NCI-H1694 treated with DMSO at 0.1 percent for 48 hours (cell line): ENCODE measurements around the gene BMS1.
"Not testable (repeated sequence)": the region's sequence is repeated elsewhere in the genome, so short reads cannot be mapped to it uniquely, and the experiment has no call there.

ENCODE experiments used
- DNase-seq: peaks from one replicate; lab custom pipeline; 2025; lab: John Stamatoyannopoulos, UW

BMS1 gene

GRCh38 chr10:42782446-42783180 is at the start of gene BMS1:
Gene BMS1 (plus strand): TSS chr10:42782795. CDS start chr10:42784395, 1,600 bp downstream.
- DNase-seq = peak; percentile 86

GRCh38 chr10:42734536-42734935 is 48.1 kb upstream of the BMS1 start:
- no peak for DNase-seq

DNA sequence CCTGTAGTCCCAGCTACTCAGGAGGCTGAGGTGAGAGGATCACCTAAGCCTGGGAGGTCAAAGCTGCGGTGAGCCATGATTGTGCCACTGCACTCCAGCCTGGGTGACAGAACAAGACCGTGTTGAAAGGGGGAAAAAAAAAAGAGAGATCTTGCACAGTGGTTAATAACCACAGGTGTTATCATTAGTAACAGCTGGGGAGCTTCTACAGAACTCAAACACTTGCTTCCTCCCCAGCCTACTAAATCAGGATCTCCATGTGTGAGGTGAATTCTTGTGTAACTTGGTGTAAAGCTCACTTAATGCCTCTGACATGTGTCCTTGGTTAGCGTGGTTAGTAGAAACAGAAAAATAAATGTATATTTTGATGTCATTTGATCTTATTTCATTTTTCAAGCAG is 43.9 kb upstream of the BMS1 start:
- DNase-seq = no peak

GRCh38 chr10:42741536-42741935 is 41.1 kb upstream of the BMS1 start:
- not testable (repeated sequence) for DNase-seq

DNA sequence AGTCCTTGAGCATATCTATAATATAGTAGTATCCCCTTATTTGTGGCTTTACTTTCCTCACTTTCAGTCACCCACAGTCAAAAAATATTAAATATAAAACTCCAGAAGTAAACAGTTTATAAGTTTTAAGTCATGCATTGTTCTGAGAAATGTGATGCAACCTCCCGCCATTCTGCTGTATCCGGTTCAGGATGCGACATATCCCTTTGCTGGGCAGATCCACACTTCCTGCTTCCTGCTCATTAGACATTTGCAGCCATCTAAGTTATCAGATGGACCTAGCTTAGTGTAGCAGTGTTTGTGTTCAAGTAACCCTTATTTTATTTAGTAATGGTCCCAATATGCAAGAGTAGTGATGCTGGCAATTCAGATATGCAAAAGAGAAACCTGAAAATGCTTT is 38.9 kb upstream of the BMS1 start:
- no peak for DNase-seq

DNA sequence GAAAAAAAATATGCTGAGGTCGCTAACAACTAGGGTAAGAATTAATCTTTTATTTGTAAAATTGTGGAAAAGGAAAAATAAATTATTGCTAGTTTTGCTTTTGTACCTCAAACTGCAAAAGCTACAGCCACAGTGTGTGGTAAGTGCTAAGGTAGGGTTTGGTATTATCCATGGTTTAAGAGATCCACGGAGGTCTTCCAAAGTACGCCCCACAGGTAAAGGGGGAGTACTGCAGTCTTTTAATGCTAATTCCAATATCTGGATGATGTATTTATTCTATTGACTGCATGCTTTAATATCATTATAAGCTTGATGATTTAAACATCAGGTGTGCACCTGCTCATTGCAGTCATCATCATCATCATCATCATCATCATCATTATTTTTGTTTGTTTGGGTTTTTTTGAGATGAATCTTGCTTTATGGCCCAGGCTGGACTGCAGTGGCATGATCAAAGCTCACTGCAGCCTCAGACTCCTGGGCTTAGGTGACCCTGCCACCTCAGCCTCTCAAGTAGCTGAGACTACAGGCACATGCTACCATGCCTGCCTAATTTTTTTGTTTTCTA is 38.4 kb upstream of the BMS1 start:
- DNase-seq = no peak

DNA sequence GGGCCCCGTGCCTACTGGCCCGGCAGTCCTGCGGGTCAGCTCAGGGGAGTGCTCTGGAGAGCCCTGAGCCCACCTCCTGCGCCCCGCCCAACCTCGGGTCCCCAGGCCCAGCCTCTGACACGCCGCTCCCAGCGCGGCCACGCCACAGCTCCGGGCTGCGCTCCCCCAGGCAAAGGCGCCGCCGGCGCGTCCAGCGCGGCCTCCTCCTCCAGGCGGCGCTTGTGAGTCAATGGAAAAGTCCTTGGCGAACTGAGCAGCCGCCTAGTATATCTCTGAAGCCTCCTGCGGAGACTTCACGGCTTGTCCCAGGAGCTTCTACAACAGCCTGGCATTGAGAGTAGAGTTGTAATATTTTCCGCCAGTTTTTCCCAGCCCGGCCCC is 29.5 kb upstream of the BMS1 start:
- peak; percentile 51 for DNase-seq

DNA sequence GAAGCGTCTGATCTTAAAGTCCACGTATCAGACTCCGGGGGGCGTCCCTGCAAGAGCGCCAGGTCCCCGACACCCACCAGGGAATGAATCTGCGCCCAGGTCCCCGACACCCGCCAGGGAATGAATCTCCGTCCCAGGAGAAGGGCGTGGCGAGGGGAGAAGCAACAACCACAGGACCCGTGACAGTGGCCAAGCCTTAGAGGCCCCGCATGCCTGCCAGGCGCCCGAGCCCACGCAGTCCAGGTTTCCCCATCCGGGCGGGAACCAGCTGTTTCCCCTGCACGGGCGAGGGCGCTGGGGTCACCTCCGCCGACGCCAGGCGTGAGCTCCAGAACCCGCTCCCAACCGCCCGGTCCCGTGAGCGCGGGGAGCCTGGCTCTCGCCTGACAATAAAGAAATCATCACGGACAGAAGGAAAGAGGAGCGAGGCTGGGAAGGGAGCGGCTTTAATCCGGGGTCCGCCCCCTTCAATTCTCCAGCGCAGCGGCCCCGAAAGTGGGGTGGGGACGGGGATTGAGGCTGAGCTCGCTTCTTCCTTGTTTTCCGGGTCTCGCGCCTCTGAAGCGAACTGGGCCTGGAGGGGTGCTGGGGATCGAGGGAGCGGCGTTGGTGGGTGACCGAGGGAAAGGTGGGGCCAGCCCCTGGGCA is 29.0 kb upstream of the BMS1 start:
- DNase-seq = no peak

DNA sequence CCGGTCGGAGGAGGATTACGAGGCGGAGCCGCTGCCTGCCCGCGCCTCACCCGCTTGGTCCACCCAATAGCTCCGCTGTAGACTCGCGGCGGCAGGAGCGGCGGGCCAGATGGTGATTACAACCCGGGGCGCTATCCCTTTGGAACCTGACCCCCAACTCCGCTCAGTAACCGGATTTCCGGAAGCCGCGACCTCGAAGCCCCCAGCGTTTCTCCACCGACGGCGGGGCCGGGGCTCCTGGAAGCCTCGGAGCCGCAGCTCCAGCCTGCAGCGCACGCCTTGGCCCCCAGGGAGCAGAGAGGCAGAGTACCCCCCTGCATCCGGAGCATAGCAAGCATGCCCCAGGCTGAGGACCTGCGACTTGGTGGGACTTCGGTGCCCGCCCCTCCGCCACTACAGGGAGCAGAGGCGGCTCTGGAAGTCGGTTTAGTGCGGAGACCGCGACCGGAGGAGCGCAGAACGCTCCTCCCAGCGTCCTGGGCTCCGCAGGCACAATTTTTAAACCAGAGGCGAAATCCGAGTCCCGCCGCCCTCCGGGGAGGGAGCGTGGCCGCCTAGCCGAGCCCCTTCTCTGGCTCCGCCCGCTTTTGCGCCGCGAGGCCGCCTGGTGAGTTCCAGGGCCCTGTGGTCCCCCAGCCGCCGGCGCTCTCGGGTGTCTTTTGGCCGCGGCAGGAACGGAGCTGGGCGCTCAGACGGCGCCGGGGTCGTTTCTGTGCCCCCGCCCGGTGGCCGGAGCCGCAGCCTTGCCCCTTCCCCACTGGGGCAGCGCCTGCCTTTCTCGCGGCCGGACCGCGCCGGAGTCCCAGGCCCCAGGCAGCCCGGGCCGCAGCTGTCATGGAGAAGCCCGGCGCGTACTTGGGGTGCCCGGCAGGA is 28.2 kb upstream of the BMS1 start:
- no peak for DNase-seq

GRCh38 chr10:42755028-42755451 is 27.6 kb upstream of the BMS1 start:
- DNase-seq = no peak

GRCh38 chr10:42755556-42756093 is 27.0 kb upstream of the BMS1 start:
- DNase-seq = no peak

DNA sequence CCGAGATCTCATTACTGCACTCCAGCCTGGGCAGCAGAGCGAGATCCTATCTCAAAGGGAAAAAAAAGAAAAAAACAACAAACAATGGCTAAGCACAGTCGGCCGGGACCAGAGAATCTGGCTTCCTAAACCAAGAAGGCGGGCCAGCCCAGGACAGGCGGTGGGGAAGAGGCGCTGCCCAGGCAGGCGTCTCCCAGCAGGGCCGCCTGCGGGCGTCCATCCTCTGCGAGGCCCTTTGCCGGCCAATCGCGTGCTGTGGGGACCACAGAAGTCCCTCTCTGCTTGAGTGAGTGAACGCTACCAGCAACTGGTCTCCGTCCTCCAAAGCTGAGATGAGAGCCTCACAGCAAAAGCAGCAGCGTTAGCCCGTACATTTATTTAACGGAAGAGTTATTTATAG is 14.7 kb upstream of the BMS1 start:
- no peak for DNase-seq

- DNase-seq = no peak
These were observed 13.9 kb upstream of the BMS1 start for GRCh38 chr10:42768581-42769152.

DNA sequence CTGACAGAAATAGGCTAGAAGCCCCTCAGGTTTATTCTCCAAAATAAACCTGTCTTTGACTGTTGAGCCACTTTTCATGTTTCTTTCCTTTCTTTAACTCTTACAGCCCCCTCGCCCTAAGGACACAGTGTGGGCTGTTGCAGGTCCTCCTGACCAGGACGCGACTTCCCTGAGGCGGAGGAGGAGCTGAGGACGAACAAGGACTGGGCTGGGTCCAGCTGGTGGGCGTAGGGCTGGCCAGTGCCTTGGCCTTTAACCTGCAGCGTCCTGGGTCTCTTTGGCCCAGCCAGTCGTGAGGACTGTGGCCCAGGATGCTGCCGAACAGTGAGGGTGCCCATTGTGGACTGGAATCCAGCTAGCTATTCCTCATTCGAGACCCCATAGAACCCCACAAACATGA is 13.4 kb upstream of the BMS1 start:
- no peak for DNase-seq

DNA sequence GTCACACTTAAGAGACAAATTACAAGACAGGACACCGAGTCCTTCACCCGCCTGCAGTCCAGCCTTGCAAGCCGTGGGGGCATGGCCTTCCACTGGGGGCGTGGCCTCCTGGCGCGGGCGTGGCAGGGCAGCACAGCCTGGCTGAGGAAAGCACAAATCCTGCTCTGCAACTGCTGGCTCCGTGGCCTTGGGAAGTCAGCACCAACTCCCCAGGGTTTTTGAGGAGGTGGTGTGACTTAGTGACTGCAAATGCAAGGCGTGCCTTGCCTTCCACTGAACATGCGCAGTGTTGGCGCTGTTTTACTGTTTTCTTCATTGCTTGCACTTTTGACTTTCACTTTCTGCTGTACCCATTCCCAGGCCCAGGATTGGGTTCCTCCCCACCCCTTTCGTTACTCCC is 12.9 kb upstream of the BMS1 start:
- no peak for DNase-seq

DNA sequence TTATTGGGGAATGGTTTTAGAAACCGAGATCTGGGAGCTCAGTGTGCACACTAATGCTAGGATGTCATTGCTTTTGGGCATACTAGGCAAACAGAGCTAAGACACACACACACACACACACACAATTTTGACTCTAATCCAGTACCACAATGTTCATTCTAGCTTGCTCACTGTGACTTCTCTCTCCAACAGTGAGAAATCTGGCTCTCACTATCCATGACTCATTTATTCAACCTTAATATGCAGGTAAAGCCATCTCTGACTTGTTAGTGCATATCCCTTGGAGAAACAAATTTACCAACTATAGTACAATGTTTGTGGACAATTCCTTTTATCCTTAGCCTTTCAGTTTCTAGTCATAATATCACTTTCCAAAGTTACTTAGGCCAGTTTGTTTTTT is 5.9 kb upstream of the BMS1 start:
- no peak for DNase-seq

- DNase-seq = no peak
These were observed 2.1 kb upstream of the BMS1 start for GRCh38 chr10:42780456-42780855.

- no peak for DNase-seq
These were observed 626 bp upstream of the BMS1 start for GRCh38 chr10:42781893-42782445.

GRCh38 chr10:42783181-42783549 is 570 bp downstream of the BMS1 start:
- DNase-seq = no peak

- DNase-seq = no peak
These were observed 3.2 kb downstream of the BMS1 start for GRCh38 chr10:42785759-42786158.

- DNase-seq = no peak
These were observed 8.2 kb downstream of the BMS1 start for GRCh38 chr10:42790835-42791234.

DNA sequence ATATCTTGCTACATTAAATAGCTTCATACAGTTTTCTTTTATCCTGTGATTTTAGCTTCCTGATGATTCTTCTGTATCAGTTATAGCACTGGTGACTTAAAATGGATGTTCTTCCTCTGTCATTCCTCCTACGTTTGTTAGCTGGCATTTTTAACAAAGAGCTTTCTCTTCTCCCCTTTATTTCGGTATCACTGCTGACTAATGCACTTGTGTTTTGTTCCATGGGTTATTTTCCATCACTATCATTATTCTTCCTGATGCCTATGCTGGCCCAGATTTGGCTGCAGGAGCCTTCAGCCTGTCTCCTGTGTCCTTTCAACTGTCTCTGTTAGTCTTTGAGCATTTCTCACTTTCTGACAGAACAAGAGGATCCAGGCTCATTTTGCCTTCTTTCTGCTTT is 13.1 kb downstream of the BMS1 start:
- no peak for DNase-seq
